ENCODE data around the gene MEF2C.

- TF ChIP-seq CTCF (IDR thresholded peaks at IDR 0.05) (no peak), EP300 (IDR thresholded peaks at IDR 0.05) (no peak), POLR2A (IDR thresholded peaks at IDR 0.05) (no peak)
These were observed 28.2 kb downstream of the MEF2C start for GRCh38 chr5:88854769-88855168.

All from sigmoid colon (tissue), 4 donors.